HCT116 (cell line): ENCODE measurements around the gene BCL11A. TPM values are rescaled to one million over a fixed set of nuclear protein-coding genes. Genes with fewer than 3 reads are reported as not detected.

Experiments used
- ATAC-seq: fragments of 200-7000 bp; cut with Tn5 transposase; 2 replicates; pipeline ENCODE4 v1.9.1; 2020; ENCODE audit warnings: mild to moderate bottlenecking, moderate library complexity
- BruUV-seq: library from RNA; stranded (reverse); fragments of 400-500 nt; replicated peaks from 2 replicates; lab custom pipeline; 2021; lab: Mats Ljungman, UMichigan
- CTCF ChIA-PET: fragments of 300-600 bp; sonication (Branson Sonifier 250); formaldehyde crosslinking; loops from one replicate; lab custom pipeline; 2021; ENCODE audit warnings: antibody characterized with exemption; lab: Charles Lee
- POLR2A ChIA-PET: fragments of 300-600, 350-600 bp; sonication (Branson Sonifier 250); formaldehyde crosslinking; loops from one replicate; lab custom pipeline; 2021; ENCODE audit warnings: antibody characterized with exemption; lab: Charles Lee
- RAD21 ChIA-PET, 2 experiments: fragments of 300-600 bp; sonication (Branson Sonifier 250); formaldehyde crosslinking; loops; one replicate each; lab custom pipeline; 2023; ENCODE audit warnings: low total read pairs in 2 of 2; ENCODE audit not compliant: uncharacterized antibody in 2 of 2, unreplicated experiment in 2 of 2, low non-redundant PET in 1 of 2; lab: Charles Lee
- DNase-seq: peaks from one replicate; pipeline ENCODE4 v3.0.0-alpha.2; 2010; ENCODE audit warnings: low read depth, low spot score
- H2AFZ ChIP-seq: fragments of 200-600 bp; shearing (Covaris generic), sonication (generic); 2 replicates; pipeline ENCODE4 v1.6.1; 2017; ENCODE audit warnings: low read depth, mixed run types, mixed read lengths, antibody characterized with exemption, low read length; ENCODE audit not compliant: poor library complexity, severe bottlenecking
- H3K27ac ChIP-seq: 2 replicates; pipeline ENCODE4 v1.5.1; 2012; ENCODE audit warnings: low read depth, low read length
- H3K27me3 ChIP-seq: fragments of 200-600 bp; sonication (generic); 2 replicates; pipeline ENCODE4 v1.6.1; 2016; ENCODE audit warnings: mixed run types, low read length, mixed read lengths; ENCODE audit not compliant: insufficient read depth
- H3K36me3 ChIP-seq, 2 experiments: fragments of 200-500 bp in 1 of 2; fragments of 200-600 bp in 1 of 2; sonication (Bioruptor generic) in 1 of 2; sonication (generic) in 1 of 2; 2 replicates each; pipeline versions ENCODE4 v1.5.1 to v1.6.1; 2014 to 2016; ENCODE audit warnings: low read length in 2 of 2, inconsistent platforms in 1 of 2, mixed read lengths in 1 of 2, mixed run types in 1 of 2; ENCODE audit not compliant: insufficient read depth in 2 of 2, control insufficient read depth in 1 of 2
- H3K4me1 ChIP-seq, 2 experiments: fragments of 200-600 bp in 1 of 2; sonication (generic) in 1 of 2; 2 replicates each; pipeline versions ENCODE4 v1.5.1 to v1.6.1; 2012 to 2017; ENCODE audit warnings: low read length in 2 of 2, inconsistent platforms in 1 of 2, mild to moderate bottlenecking in 1 of 2, mixed read lengths in 1 of 2, mixed run types in 1 of 2, moderate library complexity in 1 of 2; ENCODE audit not compliant: insufficient read depth in 2 of 2, control insufficient read depth in 1 of 2
- H3K4me2 ChIP-seq: fragments of 200-600 bp; sonication (generic); 2 replicates; pipeline ENCODE4 v1.6.1; 2017; ENCODE audit warnings: mixed run types, low read length, mixed read lengths
- H3K4me3 ChIP-seq, 2 experiments: fragments of 200-600 bp in 1 of 2; sonication (generic) in 1 of 2; replicated peaks in 1 of 2; 2 replicates each; pipeline ENCODE4 v1.5.1; 2011 to 2016; ENCODE audit warnings: low read length in 2 of 2, control low read depth in 1 of 2, low read depth in 1 of 2, mild to moderate bottlenecking in 1 of 2, mixed read lengths in 1 of 2, mixed run types in 1 of 2
- H3K79me2 ChIP-seq: fragments of 200-600 bp; sonication (generic); 2 replicates; pipeline ENCODE4 v1.6.1; 2017; ENCODE audit warnings: mild to moderate bottlenecking, mixed run types, low read length, moderate library complexity, mixed read lengths; ENCODE audit not compliant: insufficient read depth
- H3K9ac ChIP-seq: fragments of 200-600 bp; sonication (generic); 2 replicates; pipeline ENCODE4 v1.6.1; 2016; ENCODE audit warnings: low read length, mixed read lengths
- H3K9me2 ChIP-seq: fragments of 200-600 bp; sonication (generic), shearing (Covaris generic); 2 replicates; pipeline ENCODE4 v1.6.1; 2017; ENCODE audit warnings: mixed run types, mild to moderate bottlenecking, moderate library complexity; ENCODE audit not compliant: insufficient read depth
- H3K9me3 ChIP-seq, 2 experiments: fragments of 200-500 bp in 1 of 2; fragments of 200-600 bp in 1 of 2; sonication (Bioruptor generic) in 1 of 2; sonication (generic) in 1 of 2; 2 replicates each; pipeline ENCODE4 v1.6.1; 2014 to 2017; ENCODE audit warnings: low read length in 2 of 2, mixed read lengths in 2 of 2, inconsistent platforms in 1 of 2, low read depth in 1 of 2, mild to moderate bottlenecking in 1 of 2, mixed run types in 1 of 2, moderate library complexity in 1 of 2; ENCODE audit not compliant: control insufficient read depth in 1 of 2, insufficient read depth in 1 of 2
- H4K20me1 ChIP-seq: fragments of 200-600 bp; sonication (generic), shearing (Covaris generic); 2 replicates; pipeline ENCODE4 v1.6.1; 2017; ENCODE audit warnings: mixed run types, mild to moderate bottlenecking, moderate library complexity; ENCODE audit not compliant: insufficient read depth
- ATF3 ChIP-seq: IDR thresholded peaks from 2 replicates; pipeline ENCODE4 v1.6.1; 2012
- CBX3 ChIP-seq: IDR thresholded peaks from 2 replicates; pipeline ENCODE4 v1.6.1; 2012; ENCODE audit warnings: low read depth
- CTCF ChIP-seq, 3 experiments: fragments of 200-600 bp in 1 of 3; sonication (generic) in 1 of 3; IDR thresholded peaks in 2 of 3; conservative IDR thresholded peaks in 1 of 3; 2 replicates each; pipeline ENCODE4 v1.5.1; 2012 to 2017; ENCODE audit warnings: low read depth in 2 of 3, low read length in 2 of 3, antibody characterized with exemption in 1 of 3, borderline replicate concordance in 1 of 3, control low read depth in 1 of 3, mild to moderate bottlenecking in 1 of 3, mixed read lengths in 1 of 3, mixed run types in 1 of 3, moderate library complexity in 1 of 3; ENCODE audit not compliant: insufficient read depth in 1 of 3
- ELF1 ChIP-seq: IDR thresholded peaks from 2 replicates; pipeline ENCODE4 v1.6.1; 2012; ENCODE audit warnings: low read depth, borderline replicate concordance
- EZH2phosphoT487 ChIP-seq: fragments of 200-600 bp; IDR thresholded peaks from 2 replicates; pipeline ENCODE4 v1.6.1; 2018; ENCODE audit warnings: antibody characterized with exemption, borderline replicate concordance
- FOSL1 ChIP-seq: IDR thresholded peaks from 2 replicates; pipeline ENCODE4 v1.6.1; 2012; ENCODE audit warnings: low read depth
- JUND ChIP-seq: IDR thresholded peaks from 2 replicates; pipeline ENCODE4 v1.6.1; 2012
- MAX ChIP-seq: IDR thresholded peaks from 2 replicates; pipeline ENCODE4 v1.6.1; 2012
- POLR2AphosphoS5 ChIP-seq: IDR thresholded peaks from 2 replicates; pipeline ENCODE4 v1.6.1; 2011; ENCODE audit warnings: mild to moderate bottlenecking, low read depth, low read length, moderate library complexity
- REST ChIP-seq: IDR thresholded peaks from 2 replicates; pipeline ENCODE4 v1.6.1; 2012; ENCODE audit warnings: low read depth
- YY1 ChIP-seq: IDR thresholded peaks from 2 replicates; pipeline ENCODE4 v1.6.1; 2011; ENCODE audit warnings: low read length, low read depth, moderate library complexity, mild to moderate bottlenecking; ENCODE audit not compliant: insufficient replicate concordance; ENCODE audit errors: extremely low read depth
- ZFX ChIP-seq: fragments of 450-650 bp; IDR thresholded peaks from 2 replicates; pipeline ENCODE4 v1.6.1; 2017
- intact Hi-C: fragments of 100-400 bp; cut with micrococcal nuclease; formaldehyde crosslinking; loops from 2 replicates; pipeline ENCODE4 v1.10.0; 2022
- total RNA-seq: library from RNA; stranded (reverse); gene quantifications from one replicate; pipeline ENCODE4 v1.2.1, GENCODE V29; 2021; ENCODE audit not compliant: unreplicated experiment

Gene BCL11A
- total RNA-seq, 1 experiment from 2014 or later = 0.71 TPM

GRCh38 chr2:60513996-60514395 is 39.5 kb downstream of the BCL11A start:
- no peaks in the 10 kb centered on the region for H3K36me3 ChIP-seq
- H3K27ac ChIP-seq = no peak overlapping the region
- no peaks in the 10 kb centered on the region for H3K79me2 ChIP-seq
- ATAC-seq = no peak
- POLR2A ChIA-PET = no interaction called here
- RAD21 ChIA-PET = no interaction called here
- TF ChIP-seq ELF1 = no peak
- no peak for TF ChIP-seq CBX3
- TF ChIP-seq MAX = no peak
- TF ChIP-seq REST = no peak
- TF ChIP-seq FOSL1 = no peak
- TF ChIP-seq YY1 = no peak
- TF ChIP-seq, all 23 proteins: peak for 0
- Histone ChIP-seq H3K4me2 (no peak overlapping the region), H3K9me3 (no peaks in the 10 kb centered on the region), H3K27me3 (no peaks in the 10 kb centered on the region; the same call in 1 of the 2 replicates), H3K4me3 (no peak overlapping the region), H3K4me1 (peaks cover 8 to 20% of the 10 kb centered on the region in 2 experiments; a peak in 3 of 4 replicates), H3K9me2 (no peaks in the 10 kb centered on the region), H2AFZ (no peak overlapping the region), H4K20me1 (no peaks in the 10 kb centered on the region), H3K9ac (no peak overlapping the region)
- BruUV-seq = no TSS peak
- CTCF ChIA-PET = no interaction called here
- intact Hi-C loops = no loop called here
- no peak for DNase-seq

GRCh38 chr2:60513191-60513590 is 40.3 kb downstream of the BCL11A start:
- Histone ChIP-seq H3K27ac (no peak overlapping the region), H3K4me1 (peaks cover 8 to 20% of the 10 kb centered on the region in 2 experiments; a peak in 3 of 4 replicates), H3K4me2 (no peak overlapping the region), H3K27me3 (no peaks in the 10 kb centered on the region; the same call in 1 of the 2 replicates), H2AFZ (no peak overlapping the region), H3K4me3 (no peak overlapping the region), H3K9ac (no peak overlapping the region), H3K9me2 (no peaks in the 10 kb centered on the region), H4K20me1 (no peaks in the 10 kb centered on the region), H3K79me2 (no peaks in the 10 kb centered on the region), H3K36me3 (no peaks in the 10 kb centered on the region), H3K9me3 (no peaks in the 10 kb centered on the region)
- ChIA-PET CTCF (no interaction called here), POLR2A (no interaction called here), RAD21 (no interaction called here)
- no TSS peak for BruUV-seq
- intact Hi-C loops = no loop called here
- DNase-seq (no peak), ATAC-seq (no peak)
- no peak for TF ChIP-seq JUND
- TF ChIP-seq ATF3 = no peak
- TF ChIP-seq POLR2AphosphoS5 = no peak
- TF ChIP-seq EZH2phosphoT487 = no peak
- TF ChIP-seq CTCF (IDR thresholded peaks at IDR 0.05 in 2 of 3, conservative IDR thresholded peaks at IDR 0.05 in 1 of 3; ENCODE audit: borderline replicate concordance in 1 of 3, insufficient read depth in 1 of 3, low read depth in 2 of 3, low read length in 2 of 3) = no peak
- TF ChIP-seq CBX3 = no peak
- TF ChIP-seq ELF1 = no peak
- no peak for TF ChIP-seq ZFX
